SU-DHL-6 (cell line): Measurements from ENCODE around the gene CD200.

Experiments
- CTCF ChIP-seq: fragments of 200-600 bp; sonication (generic); IDR thresholded peaks from one replicate; pipeline ENCODE4 v1.5.1; 2017; ENCODE audit warnings: antibody characterized with exemption, mild to moderate bottlenecking, low read length, moderate library complexity; ENCODE audit not compliant: insufficient read depth, poor library complexity, severe bottlenecking
- EZH2phosphoT487 ChIP-seq: fragments of 200-600 bp; sonication (generic), shearing (Covaris generic); conservative IDR thresholded peaks from 2 replicates; pipeline ENCODE4 v1.6.1; 2018; ENCODE audit warnings: mild to moderate bottlenecking, antibody characterized with exemption, low read length, moderate library complexity, mixed read lengths

GRCh38 chr3:112382543-112383160 is 49.7 kb downstream of the CD200 start:
- TF ChIP-seq CTCF (no peak), EZH2phosphoT487 (no peak)
